Activated T-cell treated with anti-CD3 and anti-CD28 coated beads for 24 hours (primary cell): ENCODE measurements around the gene TENM4.

Source experiments
- DNase-seq: peaks from one replicate; pipeline ENCODE4 v3.0.0-alpha.2; 2020; ENCODE audit warnings: low read depth

The TENM4 gene

GRCh38 chr11:79084382-79084781, 356.4 kb downstream of the TENM4 start:
- DNase-seq: no peak

- DNase-seq: no peak
These were observed 357.5 kb downstream of the TENM4 start for GRCh38 chr11:79083352-79083751.

- DNase-seq: no peak
These were observed 357.9 kb downstream of the TENM4 start for GRCh38 chr11:79082907-79083306.

- DNase-seq: no peak
These were observed 358.6 kb downstream of the TENM4 start for GRCh38 chr11:79082280-79082679.

GRCh38 chr11:79081471-79082031, 359.3 kb downstream of the TENM4 start:
- DNase-seq: no peak

GRCh38 chr11:79080551-79080950, 360.3 kb downstream of the TENM4 start:
- DNase-seq: no peak

- no peak for DNase-seq
These were observed 361.8 kb downstream of the TENM4 start for GRCh38 chr11:79078999-79079398.

- no peak for DNase-seq
These were observed 362.4 kb downstream of the TENM4 start for GRCh38 chr11:79078456-79078855.

- no peak for DNase-seq
These were observed 363.0 kb downstream of the TENM4 start for GRCh38 chr11:79077702-79078330.

- DNase-seq: no peak
These were observed 364.2 kb downstream of the TENM4 start for GRCh38 chr11:79076526-79077115.

- DNase-seq: no peak
These were observed 366.3 kb downstream of the TENM4 start for GRCh38 chr11:79074547-79074946.

GRCh38 chr11:79071190-79071589, 369.6 kb downstream of the TENM4 start:
- no peak for DNase-seq

- no peak for DNase-seq
These were observed 370.3 kb downstream of the TENM4 start for GRCh38 chr11:79070518-79070917.

- DNase-seq: no peak
These were observed 371.3 kb downstream of the TENM4 start for GRCh38 chr11:79069504-79069903.

GRCh38 chr11:79068356-79068755, 372.5 kb downstream of the TENM4 start:
- no peak for DNase-seq

- no peak for DNase-seq
These were observed 373.5 kb downstream of the TENM4 start for GRCh38 chr11:79067352-79067679.

- no peak for DNase-seq
These were observed 374.1 kb downstream of the TENM4 start for GRCh38 chr11:79066456-79067351.

- no peak for DNase-seq
These were observed 377.7 kb downstream of the TENM4 start for GRCh38 chr11:79062814-79063762.

GRCh38 chr11:79060081-79060953, 380.5 kb downstream of the TENM4 start:
- DNase-seq: no peak

- no peak for DNase-seq
These were observed 381.7 kb downstream of the TENM4 start for GRCh38 chr11:79059141-79059540.
